K562 (cell line): ENCODE data around the gene UQCRHL. TPM values are rescaled to one million over a fixed set of nuclear protein-coding genes. Genes with fewer than 3 reads are reported as not detected.

Source experiments
- ATAC-seq: fragments of 200-7000 bp; cut with Tn5 transposase; 3 replicates; pipeline ENCODE4 v1.9.1; 2020; ENCODE audit warnings: moderate library complexity
- BruUV-seq: library from RNA; stranded (reverse); fragments of 400-500 nt; replicated peaks from 2 replicates; lab custom pipeline; 2021; lab: Mats Ljungman, UMichigan
- CTCF ChIA-PET: fragments of 300-600 bp; formaldehyde crosslinking; extraction: SDS; loops from one replicate; lab custom pipeline; 2021; ENCODE audit warnings: low intra/inter-chr PET ratio; lab: Yijun Ruan, JAX
- POLR2A ChIA-PET: fragments of 300-600, 350-650 bp; sonication (Branson Sonifier 250); formaldehyde crosslinking; extraction: SDS; loops from one replicate; lab custom pipeline; 2021; ENCODE audit warnings: antibody characterized with exemption, inconsistent platforms; lab: Yijun Ruan, JAX
- DNase-seq, 4 experiments: peaks; one replicate each; pipeline versions ENCODE4 v3.0.0 to v3.0.0-alpha.2; 2011 to 2018; ENCODE audit warnings: low spot score in 3 of 4, mixed read lengths in 3 of 4; ENCODE audit errors: extremely low read depth in 1 of 4
- FAIRE-seq: peaks from 2 replicates; lab custom pipeline; 2011; peaks lifted over from hg19 to GRCh38; lab: Jason Lieb, UNC
- H2AFZ ChIP-seq: 2 replicates; pipeline ENCODE4 v1.6.0; 2011; ENCODE audit warnings: low read depth, low read length, control low read depth, inconsistent platforms
- H3K27ac ChIP-seq: fragments of 200-600 bp; 3 replicates; pipeline ENCODE4 v1.8.0; 2011; ENCODE audit warnings: low read depth, mild to moderate bottlenecking, control low read depth, inconsistent platforms, low read length, moderate library complexity, mixed read lengths; ENCODE audit errors: extremely low read depth
- H3K27me3 ChIP-seq, 2 experiments: fragments of 300-600 bp in 1 of 2; 2 replicates in 1 of 2; 3 replicates in 1 of 2; pipeline versions ENCODE4 v1.6.0 to v1.8.0; 2011; ENCODE audit warnings: inconsistent platforms in 2 of 2, low read length in 2 of 2, mild to moderate bottlenecking in 1 of 2, mixed read lengths in 1 of 2, moderate library complexity in 1 of 2; ENCODE audit not compliant: control insufficient read depth in 2 of 2, insufficient read depth in 2 of 2
- H3K36me3 ChIP-seq: fragments of 300-600 bp; 3 replicates; pipeline ENCODE4 v1.8.0; 2011; ENCODE audit warnings: mild to moderate bottlenecking, low read length, inconsistent platforms; ENCODE audit not compliant: control insufficient read depth, insufficient read depth
- H3K4me1 ChIP-seq, 2 experiments: fragments of 200-600 bp in 1 of 2; replicated peaks in 1 of 2; 2 replicates in 1 of 2; 3 replicates in 1 of 2; pipeline versions ENCODE4 v1.5.1 to v1.8.0; 2011; ENCODE audit warnings: inconsistent platforms in 2 of 2, low read length in 2 of 2, mild to moderate bottlenecking in 1 of 2, mixed read lengths in 1 of 2, moderate library complexity in 1 of 2; ENCODE audit not compliant: control insufficient read depth in 2 of 2, insufficient read depth in 2 of 2
- H3K4me2 ChIP-seq: 2 replicates; pipeline ENCODE4 v1.6.1; 2011; ENCODE audit warnings: low read length, control low read depth, inconsistent platforms, mixed read lengths; ENCODE audit not compliant: insufficient read depth
- H3K4me3 ChIP-seq: fragments of 200-600 bp; sonication (generic), shearing (Covaris generic); 2 replicates; pipeline ENCODE4 v1.5.1; 2016; ENCODE audit warnings: control low read depth, inconsistent platforms
- H3K79me2 ChIP-seq: fragments of 200-600 bp; 3 replicates; pipeline ENCODE4 v1.8.0; 2011; ENCODE audit warnings: low read length, inconsistent platforms; ENCODE audit not compliant: control insufficient read depth, insufficient read depth
- H3K9ac ChIP-seq, 2 experiments: 2 replicates each; pipeline versions ENCODE4 v1.6.0 to v1.6.1; 2011; ENCODE audit warnings: low read depth in 2 of 2, low read length in 2 of 2, control low read depth in 1 of 2, inconsistent platforms in 1 of 2, mild to moderate bottlenecking in 1 of 2, mixed read lengths in 1 of 2; ENCODE audit not compliant: insufficient read depth in 1 of 2
- H3K9me1 ChIP-seq: one replicate; pipeline ENCODE4 v1.6.0; 2011; ENCODE audit warnings: inconsistent platforms, mild to moderate bottlenecking, low read length, moderate library complexity; ENCODE audit not compliant: control insufficient read depth, insufficient read depth
- H3K9me3 ChIP-seq: replicated peaks from 2 replicates; pipeline ENCODE4 v1.5.1; 2011; ENCODE audit warnings: low read depth, low read length, inconsistent platforms; ENCODE audit not compliant: control insufficient read depth, insufficient read depth
- H4K20me1 ChIP-seq: replicated peaks from 2 replicates; pipeline ENCODE4 v1.6.1; 2011; ENCODE audit warnings: low read length, inconsistent platforms, mixed read lengths; ENCODE audit not compliant: control insufficient read depth, insufficient read depth
- HDAC6 ChIP-seq: IDR thresholded peaks from 2 replicates; pipeline ENCODE4 v1.6.1; 2012; ENCODE audit warnings: low read depth, mild to moderate bottlenecking, control low read depth, inconsistent platforms, low read length, moderate library complexity
- UBTF ChIP-seq, 2 experiments: IDR thresholded peaks; 2 replicates each; pipeline ENCODE4 v1.6.1; 2012; ENCODE audit warnings: improper control_type of control experiment in 2 of 2, low read depth in 2 of 2, low read length in 2 of 2, borderline replicate concordance in 1 of 2
- WGBS: fragments of 100-300 bp; shearing (Covaris generic); methylation state at CpG from one replicate; pipeline ENCODE4 v1.1.6; 2016; ENCODE audit warnings: low coverage, mixed read lengths; ENCODE audit not compliant: insufficient coverage; ENCODE audit errors: missing lambda C conversion rate; 5-methylcytosine and 5-hydroxymethylcytosine counted together
- in situ Hi-C: fragments of 300-500 bp; cut with MboI; formaldehyde crosslinking; loops from 4 replicates; pipeline ENCODE4 v1.15.0; 2018; ENCODE audit warnings: inconsistent platforms, mixed read lengths
- intact Hi-C: fragments of 100-400 bp; cut with micrococcal nuclease; formaldehyde crosslinking; loops from 2 replicates; pipeline ENCODE4 v1.14.2; 2022
- polyA plus RNA-seq, 8 experiments: library from polyadenylated mRNA; depleted of rRNA in 4 of 8; stranded (reverse) in 5 of 8; unstranded in 3 of 8; fragments of >200 nt; fragmentation: Nextera tagmentation in 2 of 8; fragmentation: Illumina TruSeq in 1 of 8; extraction: Ambion mirVana in 2 of 8; extraction: Trizol in 1 of 8; gene quantifications; 2 replicates each; pipeline versions ENCODE4 v1.2.1 to v1.2.3, GENCODE V29; 2011 to 2014; ENCODE audit warnings: inconsistent platforms in 1 of 8, missing spikeins in 1 of 8
- total RNA-seq, 7 experiments: library from RNA; depleted of rRNA in 6 of 7; stranded (reverse); fragments of >200 nt in 6 of 7; fragmentation: Illumina TruSeq in 2 of 7; extraction: Trizol in 2 of 7; gene quantifications; 2 replicates each; pipeline versions ENCODE4 v1.2.1 to v1.2.3, GENCODE V29; 2011 to 2021; ENCODE audit warnings: low replicate concordance in 1 of 7

The UQCRHL gene
- total and polyA plus RNA-seq, 9 of the 15 experiments (the other 6 are each of a cell fraction or from before 2014, with no cell fraction given): 5.1 to 41.3 (median 21.8) TPM

- WGBS: 27% methylated on average over 40 of the region's 58 CpGs
- intact Hi-C loops: no loop called here
- Histone ChIP-seq H3K4me2 (no peak overlapping the region), H3K27ac (no peak overlapping the region), H3K4me3 (no peak overlapping the region), H3K79me2 (no peaks in the 10 kb centered on the region), H3K9me1 (no peaks in the 10 kb centered on the region), H3K9me3 (no peaks in the 10 kb centered on the region), H3K9ac (0 out of 4 replicates have a peak overlapping the region, but pooled peaks of 1 of the 2 experiments have one; percentile 1), H2AFZ (no peak overlapping the region), H3K36me3 (no peaks in the 10 kb centered on the region), H4K20me1 (peaks cover 9% of the 10 kb centered on the region), H3K27me3 (peaks cover 26 to 60% of the 10 kb centered on the region in 2 experiments; a peak in 4 of 5 replicates), H3K4me1 (peaks cover 15 to 37% of the 10 kb centered on the region in 2 experiments; a peak in 4 of 5 replicates)
- POLR2A ChIA-PET: interaction anchor here (0.7 kb wide), 1 partner anchor 20 kb away, joined by 3 read pairs; no protein-coding TSS in a partner anchor
- peak; percentile 10; the same call in 2 of the 3 replicates for ATAC-seq
- in situ Hi-C loops: no loop called here
- CTCF ChIA-PET: no interaction called here
- FAIRE-seq: no peak
- peak in 1 of 4 experiments; percentile 41 for DNase-seq
- TF ChIP-seq UBTF (IDR thresholded peaks at IDR 0.05; ENCODE audit: borderline replicate concordance in 1 of 2, low read depth in 2 of 2, low read length in 2 of 2) (peak in 1 of 2 experiments; percentile 82; a peak in 1 of 4 replicates), HDAC6 (no peak)
- no TSS peak for BruUV-seq
Observed at GRCh38 chr1:15758953-15759661, 48.3 kb downstream of the UQCRHL start.
